ENCODE results near the gene SURF4.

SURF4 gene

GRCh38 chr9:133387680-133388079 lies 11.8 kb upstream of the SURF4 start:
- Histone ChIP-seq H2AFZ (ENCODE audit: low read length) (no peak overlapping the region), H4K20me1 (ENCODE audit: insufficient read depth, low read length, poor library complexity, severe bottlenecking) (no peaks in the 10 kb centered on the region), H3K4me2 (ENCODE audit: low read depth, low read length, poor library complexity, severe bottlenecking) (no peak overlapping the region), H3K4me1 (ENCODE audit: insufficient read depth, low read length, poor library complexity, severe bottlenecking) (no peaks in the 10 kb centered on the region), H3K27me3 (ENCODE audit: insufficient read depth, low read length, poor library complexity, severe bottlenecking) (no peaks in the 10 kb centered on the region), H3K9ac (ENCODE audit: low read depth, low read length, poor library complexity, severe bottlenecking) (no peak overlapping the region), H3K9me3 (ENCODE audit: insufficient read depth, low read depth, low read length) (no peaks in the 10 kb centered on the region), H3K4me3 (ENCODE audit: low read length, poor library complexity, severe bottlenecking) (no peak overlapping the region), H3K79me2 (ENCODE audit: insufficient read depth, low read length) (no peaks in the 10 kb centered on the region), H3K36me3 (ENCODE audit: insufficient read depth, low read length) (no peaks in the 10 kb centered on the region), H3K9me2 (replicated peaks; ENCODE audit: low read depth, low read length) (no peaks in the 10 kb centered on the region), H3F3A (ENCODE audit: low read depth) (no peaks in the 10 kb centered on the region)
- TF ChIP-seq, protein P1, sequence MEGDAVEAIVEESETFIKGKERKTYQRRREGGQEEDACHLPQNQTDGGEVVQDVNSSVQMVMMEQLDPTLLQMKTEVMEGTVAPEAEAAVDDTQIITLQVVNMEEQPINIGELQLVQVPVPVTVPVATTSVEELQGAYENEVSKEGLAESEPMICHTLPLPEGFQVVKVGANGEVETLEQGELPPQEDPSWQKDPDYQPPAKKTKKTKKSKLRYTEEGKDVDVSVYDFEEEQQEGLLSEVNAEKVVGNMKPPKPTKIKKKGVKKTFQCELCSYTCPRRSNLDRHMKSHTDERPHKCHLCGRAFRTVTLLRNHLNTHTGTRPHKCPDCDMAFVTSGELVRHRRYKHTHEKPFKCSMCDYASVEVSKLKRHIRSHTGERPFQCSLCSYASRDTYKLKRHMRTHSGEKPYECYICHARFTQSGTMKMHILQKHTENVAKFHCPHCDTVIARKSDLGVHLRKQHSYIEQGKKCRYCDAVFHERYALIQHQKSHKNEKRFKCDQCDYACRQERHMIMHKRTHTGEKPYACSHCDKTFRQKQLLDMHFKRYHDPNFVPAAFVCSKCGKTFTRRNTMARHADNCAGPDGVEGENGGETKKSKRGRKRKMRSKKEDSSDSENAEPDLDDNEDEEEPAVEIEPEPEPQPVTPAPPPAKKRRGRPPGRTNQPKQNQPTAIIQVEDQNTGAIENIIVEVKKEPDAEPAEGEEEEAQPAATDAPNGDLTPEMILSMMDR (conservative IDR thresholded peaks at IDR 0.05; ENCODE audit: low read length): no peak
- no peak for TF ChIP-seq EZH2phosphoT487 (IDR thresholded peaks at IDR 0.05; ENCODE audit: borderline replicate concordance)

GRCh38 chr9:133386338-133386737 lies 10.5 kb upstream of the SURF4 start:
- Histone ChIP-seq H3K9ac (ENCODE audit: low read depth, low read length, poor library complexity, severe bottlenecking) (no peak overlapping the region), H4K20me1 (ENCODE audit: insufficient read depth, low read length, poor library complexity, severe bottlenecking) (no peaks in the 10 kb centered on the region), H2AFZ (ENCODE audit: low read length) (no peak overlapping the region), H3K27me3 (ENCODE audit: insufficient read depth, low read length, poor library complexity, severe bottlenecking) (no peaks in the 10 kb centered on the region), H3K4me3 (ENCODE audit: low read length, poor library complexity, severe bottlenecking) (no peak overlapping the region), H3K4me1 (ENCODE audit: insufficient read depth, low read length, poor library complexity, severe bottlenecking) (no peaks in the 10 kb centered on the region), H3K4me2 (ENCODE audit: low read depth, low read length, poor library complexity, severe bottlenecking) (no peak overlapping the region), H3K36me3 (ENCODE audit: insufficient read depth, low read length) (no peaks in the 10 kb centered on the region), H3K79me2 (ENCODE audit: insufficient read depth, low read length) (no peaks in the 10 kb centered on the region), H3K9me2 (replicated peaks; ENCODE audit: low read depth, low read length) (no peaks in the 10 kb centered on the region), H3F3A (ENCODE audit: low read depth) (no peaks in the 10 kb centered on the region), H3K9me3 (ENCODE audit: insufficient read depth, low read depth, low read length) (no peaks in the 10 kb centered on the region)
- TF ChIP-seq, protein P1 (conservative IDR thresholded peaks at IDR 0.05; ENCODE audit: low read length): no peak
- TF ChIP-seq EZH2phosphoT487 (IDR thresholded peaks at IDR 0.05; ENCODE audit: borderline replicate concordance): no peak

GRCh38 chr9:133385452-133385851 lies 9.6 kb upstream of the SURF4 start:
- no peaks in the 10 kb centered on the region for H3K9me3 ChIP-seq (ENCODE audit: insufficient read depth, low read depth, low read length)
- H3K4me3 ChIP-seq (ENCODE audit: low read length, poor library complexity, severe bottlenecking): no peak overlapping the region
- no peaks in the 10 kb centered on the region for H3F3A ChIP-seq (ENCODE audit: low read depth)
- H3K36me3 ChIP-seq (ENCODE audit: insufficient read depth, low read length): no peaks in the 10 kb centered on the region
- H4K20me1 ChIP-seq (ENCODE audit: insufficient read depth, low read length, poor library complexity, severe bottlenecking): no peaks in the 10 kb centered on the region
- H3K27me3 ChIP-seq (ENCODE audit: insufficient read depth, low read length, poor library complexity, severe bottlenecking): no peaks in the 10 kb centered on the region
- no peaks in the 10 kb centered on the region for H3K4me1 ChIP-seq (ENCODE audit: insufficient read depth, low read length, poor library complexity, severe bottlenecking)
- H3K9me2 ChIP-seq (replicated peaks; ENCODE audit: low read depth, low read length): no peaks in the 10 kb centered on the region
- no peaks in the 10 kb centered on the region for H3K79me2 ChIP-seq (ENCODE audit: insufficient read depth, low read length)
- H2AFZ ChIP-seq (ENCODE audit: low read length): no peak overlapping the region
- no peak overlapping the region for H3K4me2 ChIP-seq (ENCODE audit: low read depth, low read length, poor library complexity, severe bottlenecking)
- H3K9ac ChIP-seq (ENCODE audit: low read depth, low read length, poor library complexity, severe bottlenecking): no peak overlapping the region
- TF ChIP-seq, protein P1 (conservative IDR thresholded peaks at IDR 0.05; ENCODE audit: low read length): no peak
- TF ChIP-seq EZH2phosphoT487 (IDR thresholded peaks at IDR 0.05; ENCODE audit: borderline replicate concordance): no peak

Measured in Loucy (cell line).